Liver (tissue), 9 donors: ENCODE results near the gene FRMD4A. TPM values are rescaled to one million over a fixed set of nuclear protein-coding genes. Genes with fewer than 3 reads are reported as not detected.

Experiments
- DNase-seq: peaks from one replicate; pipeline ENCODE4 v3.0.0-alpha.2; 2017; ENCODE audit warnings: low spot score
- H3K27ac ChIP-seq, 2 donors: one replicate each; pipeline ENCODE4 v1.7.0; 2013; ENCODE audit warnings: inconsistent platforms in 2 of 2, low read length in 2 of 2, control low read depth in 1 of 2, low read depth in 1 of 2, mild to moderate bottlenecking in 1 of 2
- H3K27me3 ChIP-seq, 4 donors: one replicate each; pipeline versions ENCODE4 v1.6.1 to v1.7.0; 2013; ENCODE audit warnings: low read length in 3 of 4, inconsistent platforms in 1 of 4, mild to moderate bottlenecking in 1 of 4, moderate library complexity in 1 of 4; ENCODE audit not compliant: control insufficient read depth in 4 of 4, insufficient read depth in 4 of 4
- H3K36me3 ChIP-seq, 4 donors: one replicate each; pipeline versions ENCODE4 v1.6.1 to v1.7.0; 2013; ENCODE audit warnings: low read length in 3 of 4, mild to moderate bottlenecking in 3 of 4, low read depth in 1 of 4, moderate library complexity in 1 of 4; ENCODE audit not compliant: control insufficient read depth in 4 of 4, insufficient read depth in 3 of 4
- H3K4me1 ChIP-seq, 4 donors: one replicate each; pipeline versions ENCODE4 v1.6.1 to v1.7.0; 2013; ENCODE audit warnings: low read length in 3 of 4, mild to moderate bottlenecking in 3 of 4, moderate library complexity in 1 of 4; ENCODE audit not compliant: control insufficient read depth in 4 of 4, insufficient read depth in 4 of 4
- H3K4me3 ChIP-seq, 3 donors: one replicate each; pipeline versions ENCODE4 v1.6.1 to v1.7.0; 2013; ENCODE audit warnings: low read length in 3 of 3, control low read depth in 1 of 3, low read depth in 1 of 3, mild to moderate bottlenecking in 1 of 3
- H3K9ac ChIP-seq, 2 donors: one replicate each; pipeline ENCODE4 v1.7.0; 2013; ENCODE audit warnings: low read length in 2 of 2, mild to moderate bottlenecking in 2 of 2, moderate library complexity in 2 of 2, control low read depth in 1 of 2, low read depth in 1 of 2
- H3K9me3 ChIP-seq, 4 donors: one replicate each; pipeline versions ENCODE4 v1.6.1 to v1.7.0; 2013; ENCODE audit warnings: low read length in 3 of 4; ENCODE audit not compliant: control insufficient read depth in 4 of 4
- ATF3 ChIP-seq: IDR thresholded peaks from 2 replicates; pipeline ENCODE4 v1.6.1; 2016; ENCODE audit warnings: antibody characterized with exemption
- EGR1 ChIP-seq, 2 donors: IDR thresholded peaks; 2 replicates each; pipeline ENCODE4 v1.6.1; 2016 to 2018; ENCODE audit warnings: antibody characterized with exemption in 2 of 2, low read depth in 2 of 2
- FOXA1 ChIP-seq: IDR thresholded peaks from 2 replicates; pipeline ENCODE4 v1.6.1; 2016; ENCODE audit warnings: antibody characterized with exemption
- FOXA2 ChIP-seq: IDR thresholded peaks from 2 replicates; pipeline ENCODE4 v1.6.1; 2016; ENCODE audit warnings: antibody characterized with exemption
- GABPA ChIP-seq, 2 donors: IDR thresholded peaks in 1 of 2; conservative IDR thresholded peaks in 1 of 2; 2 replicates each; pipeline ENCODE4 v1.6.1; 2016; ENCODE audit warnings: antibody characterized with exemption in 2 of 2, mild to moderate bottlenecking in 1 of 2, moderate library complexity in 1 of 2
- HNF4A ChIP-seq, 2 donors: conservative IDR thresholded peaks; 2 replicates each; pipeline ENCODE4 v1.6.1; 2016; ENCODE audit warnings: antibody characterized with exemption in 2 of 2, mild to moderate bottlenecking in 2 of 2
- HNF4G ChIP-seq: IDR thresholded peaks from 2 replicates; pipeline ENCODE4 v1.6.1; 2016; ENCODE audit warnings: antibody characterized with exemption
- JUND ChIP-seq, 2 donors: IDR thresholded peaks; 2 replicates each; pipeline ENCODE4 v1.6.1; 2016; ENCODE audit warnings: antibody characterized with exemption in 2 of 2
- MAX ChIP-seq: IDR thresholded peaks from 2 replicates; pipeline ENCODE4 v1.6.1; 2016; ENCODE audit warnings: antibody characterized with exemption
- RAD21 ChIP-seq, 2 donors: IDR thresholded peaks; 2 replicates each; pipeline ENCODE4 v1.6.1; 2016; ENCODE audit warnings: antibody characterized with exemption in 2 of 2, mild to moderate bottlenecking in 2 of 2
- SP1 ChIP-seq: IDR thresholded peaks from 2 replicates; pipeline ENCODE4 v1.6.1; 2018; ENCODE audit warnings: antibody characterized with exemption, mild to moderate bottlenecking
- TAF1 ChIP-seq: conservative IDR thresholded peaks from 2 replicates; pipeline ENCODE4 v1.6.1; 2016; ENCODE audit warnings: antibody characterized with exemption, mild to moderate bottlenecking
- YY1 ChIP-seq: IDR thresholded peaks from 2 replicates; pipeline ENCODE4 v1.6.1; 2016; ENCODE audit warnings: antibody characterized with exemption, mild to moderate bottlenecking
- WGBS: extraction: QIAGEN DNeasy Blood & Tissue Kit; methylation state at CpG from one replicate; pipeline ENCODE4 v1.1.7; 2013; 5-methylcytosine and 5-hydroxymethylcytosine counted together
- polyA plus RNA-seq, 2 donors: library from polyadenylated mRNA; stranded (reverse) in 1 of 2; unstranded in 1 of 2; fragments of 200-250 nt in 1 of 2; fragments of >200 nt in 1 of 2; fragmentation: Nextera tagmentation in 1 of 2; extraction: Ambion mirVana in 1 of 2; gene quantifications; one replicate each; pipeline versions ENCODE4 v1.2.1 to v1.2.3, GENCODE V29; 2013 to 2015
- total RNA-seq, 2 donors: library from RNA; depleted of rRNA; stranded (reverse); fragments of >200 nt; gene quantifications; one replicate each; pipeline ENCODE4 v1.2.3, GENCODE V29; 2014
- TF ChIP-seq, protein P1 (sequence below): fragments of 150-350 bp; IDR thresholded peaks from 2 replicates; pipeline ENCODE4 v1.5.1; 2017; ENCODE audit warnings: improper control_type of control experiment, low read depth, low read length; ENCODE audit not compliant: missing input control
- donor health status: healthy.
- donor health status: healthy.
- donor health status: healthy.
- donor health status: healthy.
- donor health status: healthy.

The FRMD4A gene
- total and polyA plus RNA-seq, 4 donors, result 8.2 to 34.3 (median 13.1) TPM

- Histone ChIP-seq H3K27ac (no peak overlapping the region), H3K27me3 (no peaks in the 10 kb centered on the region), H3K9me3 (no peaks in the 10 kb centered on the region), H3K36me3 (no peaks in the 10 kb centered on the region), H3K9ac (no peak overlapping the region), H3K4me1 (no peaks in the 10 kb centered on the region), H3K4me3 (no peak overlapping the region)
- no peak for DNase-seq
- 66% methylated on average over 3 of the region's 3 CpGs for WGBS
- TF ChIP-seq GABPA (IDR thresholded peaks at IDR 0.05 in 1 of 2, conservative IDR thresholded peaks at IDR 0.05 in 1 of 2) (no peak), HNF4G (no peak), SP1 (no peak), EGR1 (IDR thresholded peaks at IDR 0.05; ENCODE audit: low read depth in 2 of 2) (no peak), TAF1 (no peak), JUND (IDR thresholded peaks at IDR 0.05) (no peak), ATF3 (no peak), MAX (no peak), YY1 (no peak), FOXA2 (no peak)
- TF ChIP-seq, protein P1, sequence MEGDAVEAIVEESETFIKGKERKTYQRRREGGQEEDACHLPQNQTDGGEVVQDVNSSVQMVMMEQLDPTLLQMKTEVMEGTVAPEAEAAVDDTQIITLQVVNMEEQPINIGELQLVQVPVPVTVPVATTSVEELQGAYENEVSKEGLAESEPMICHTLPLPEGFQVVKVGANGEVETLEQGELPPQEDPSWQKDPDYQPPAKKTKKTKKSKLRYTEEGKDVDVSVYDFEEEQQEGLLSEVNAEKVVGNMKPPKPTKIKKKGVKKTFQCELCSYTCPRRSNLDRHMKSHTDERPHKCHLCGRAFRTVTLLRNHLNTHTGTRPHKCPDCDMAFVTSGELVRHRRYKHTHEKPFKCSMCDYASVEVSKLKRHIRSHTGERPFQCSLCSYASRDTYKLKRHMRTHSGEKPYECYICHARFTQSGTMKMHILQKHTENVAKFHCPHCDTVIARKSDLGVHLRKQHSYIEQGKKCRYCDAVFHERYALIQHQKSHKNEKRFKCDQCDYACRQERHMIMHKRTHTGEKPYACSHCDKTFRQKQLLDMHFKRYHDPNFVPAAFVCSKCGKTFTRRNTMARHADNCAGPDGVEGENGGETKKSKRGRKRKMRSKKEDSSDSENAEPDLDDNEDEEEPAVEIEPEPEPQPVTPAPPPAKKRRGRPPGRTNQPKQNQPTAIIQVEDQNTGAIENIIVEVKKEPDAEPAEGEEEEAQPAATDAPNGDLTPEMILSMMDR, result no peak
These were observed 337.0 kb downstream of the FRMD4A start for GRCh38 chr10:13993673-13994089.

GRCh38 chr10:13993169-13993568 lies 337.6 kb downstream of the FRMD4A start:
- H3K27ac ChIP-seq, result no peak overlapping the region
- DNase-seq, result no peak
- no peaks in the 10 kb centered on the region for H3K27me3 ChIP-seq
- no peak overlapping the region for H3K9ac ChIP-seq
- H3K9me3 ChIP-seq, result no peaks in the 10 kb centered on the region
- TF ChIP-seq YY1, result no peak
- TF ChIP-seq, protein P1, result no peak
- TF ChIP-seq TAF1, result no peak
- no peaks in the 10 kb centered on the region for H3K36me3 ChIP-seq
- WGBS, result 40% methylated on average over 2 of the region's 2 CpGs
- H3K4me1 ChIP-seq, result no peaks in the 10 kb centered on the region
- no peak overlapping the region for H3K4me3 ChIP-seq

- H3K9me3 ChIP-seq, result no peaks in the 10 kb centered on the region
- TF ChIP-seq GABPA (IDR thresholded peaks at IDR 0.05 in 1 of 2, conservative IDR thresholded peaks at IDR 0.05 in 1 of 2) (no peak), JUND (IDR thresholded peaks at IDR 0.05) (no peak), HNF4G (no peak), YY1 (no peak), HNF4A (conservative IDR thresholded peaks at IDR 0.05) (no peak), ATF3 (no peak), EGR1 (IDR thresholded peaks at IDR 0.05; ENCODE audit: low read depth in 2 of 2) (no peak), FOXA2 (no peak), FOXA1 (no peak), RAD21 (IDR thresholded peaks at IDR 0.05) (no peak), TAF1 (no peak)
- TF ChIP-seq, protein P1, result no peak
- 80% methylated on average over 5 of the region's 5 CpGs for WGBS
- peak overlapping the region in 1 of 2 donors; percentile 55 for H3K27ac ChIP-seq
- H3K27me3 ChIP-seq, result no peaks in the 10 kb centered on the region
- no peak overlapping the region for H3K9ac ChIP-seq
- no peaks in the 10 kb centered on the region for H3K4me1 ChIP-seq
- H3K4me3 ChIP-seq, result no peak overlapping the region
- no peak for DNase-seq
- H3K36me3 ChIP-seq, result no peaks in the 10 kb centered on the region
These were observed 339.4 kb downstream of the FRMD4A start for GRCh38 chr10:13991353-13991752.
